MCF 10A (cell line): ENCODE data around the gene DHRS1. TPM values are rescaled to one million over a fixed set of nuclear protein-coding genes. Genes with fewer than 3 reads are reported as not detected.

Experiments
- BruUV-seq: library from RNA; stranded (reverse); fragments of 400-500 nt; replicated peaks from 2 replicates; lab custom pipeline; 2021; lab: Mats Ljungman, UMichigan
- CTCF ChIA-PET: fragments of 300-600 bp; sonication (Branson Sonifier 250); formaldehyde crosslinking; extraction: SDS; loops from one replicate; lab custom pipeline; 2021; ENCODE audit warnings: antibody characterized with exemption, inconsistent platforms; lab: Yijun Ruan, JAX
- POLR2A ChIA-PET: fragments of 300-600, 350-650 bp; sonication (Branson Sonifier 250); formaldehyde crosslinking; extraction: SDS; loops from one replicate; lab custom pipeline; 2020; ENCODE audit warnings: antibody characterized with exemption, inconsistent platforms; lab: Yijun Ruan, JAX
- DNase-seq: peaks from one replicate; pipeline ENCODE4 v3.0.0-alpha.2; 2018; ENCODE audit not compliant: unreplicated experiment
- H3K27ac Mint-ChIP-seq: one replicate; pipeline ENCODE4 v1.8.0; 2022; ENCODE audit warnings: mild to moderate bottlenecking, low read depth, mixed read lengths; ENCODE audit not compliant: unreplicated experiment
- H3K27me3 Mint-ChIP-seq: one replicate; pipeline ENCODE4 v1.8.0; 2022; ENCODE audit warnings: mixed read lengths; ENCODE audit not compliant: insufficient read depth, unreplicated experiment
- H3K36me3 Mint-ChIP-seq: one replicate; pipeline ENCODE4 v1.8.0; 2022; ENCODE audit warnings: mild to moderate bottlenecking, moderate library complexity, mixed read lengths; ENCODE audit not compliant: insufficient read depth, unreplicated experiment
- H3K4me1 Mint-ChIP-seq: one replicate; pipeline ENCODE4 v1.8.0; 2022; ENCODE audit warnings: mixed read lengths; ENCODE audit not compliant: insufficient read depth, unreplicated experiment
- H3K4me3 Mint-ChIP-seq: one replicate; pipeline ENCODE4 v1.8.0; 2022; ENCODE audit warnings: mild to moderate bottlenecking, moderate library complexity, mixed read lengths; ENCODE audit not compliant: unreplicated experiment
- H3K9me3 Mint-ChIP-seq: one replicate; pipeline ENCODE4 v1.8.0; 2022; ENCODE audit warnings: mixed read lengths; ENCODE audit not compliant: unreplicated experiment
- CTCF ChIP-seq: fragments of 200-600 bp; IDR thresholded peaks from one replicate; pipeline ENCODE4 v1.8.0; 2022; ENCODE audit warnings: antibody characterized with exemption, mild to moderate bottlenecking; ENCODE audit not compliant: unreplicated experiment
- intact Hi-C: fragments of 100-400 bp; cut with micrococcal nuclease; formaldehyde crosslinking; loops from 2 replicates; pipeline ENCODE4 v1.14.1; 2022
- total RNA-seq: library from RNA; stranded (reverse); gene quantifications from 2 replicates; pipeline ENCODE4 v1.2.3, GENCODE V29; 2022

The DHRS1 gene
- total RNA-seq, 1 experiment from 2014 or later = 29.7 TPM

GRCh38 chr14:24325963-24326362 lies 26.4 kb upstream of the DHRS1 start:
- intact Hi-C loops = no loop called here
- Mint-ChIP-seq H3K36me3 (no peaks in the 10 kb centered on the region), H3K27me3 (no peaks in the 10 kb centered on the region), H3K27ac (no peak overlapping the region), H3K9me3 (no peaks in the 10 kb centered on the region), H3K4me1 (no peaks in the 10 kb centered on the region), H3K4me3 (no peak overlapping the region)
- BruUV-seq = no TSS peak
- POLR2A ChIA-PET = no interaction called here
- no peak for DNase-seq
- TF ChIP-seq CTCF = no peak
- CTCF ChIA-PET = interaction anchor here (0.6 to 9.2 kb wide), 7 partner anchors 17 to 384 kb away, joined by 3 to 109 read pairs (median 5); partner anchors contain the start of gene CIDEB

DNA sequence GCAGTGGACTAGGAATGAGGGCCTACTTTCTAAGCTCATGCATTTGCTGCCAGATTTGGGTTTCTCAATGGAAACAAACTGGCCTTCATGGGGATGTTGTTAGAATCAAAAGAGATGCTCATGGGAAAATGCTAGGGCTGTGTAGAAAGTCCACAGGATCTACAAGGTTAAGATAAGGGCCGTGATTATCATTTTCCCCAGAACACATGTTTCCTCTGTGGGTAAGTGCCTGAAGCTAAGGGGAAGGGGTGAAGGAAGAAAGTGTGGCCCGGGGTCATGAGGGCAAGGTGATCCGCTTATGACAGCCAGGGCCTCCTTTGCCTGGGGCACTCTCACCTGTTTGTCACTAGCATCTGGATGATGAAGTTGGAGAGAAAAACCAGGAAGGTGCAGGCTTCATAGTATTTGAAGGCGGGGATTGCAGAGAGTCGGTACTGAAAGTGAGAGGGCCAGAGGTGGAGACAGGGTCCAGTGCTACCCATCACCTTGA lies 25.5 kb upstream of the DHRS1 start:
- TF ChIP-seq CTCF = no peak
- peaks cover 6% of the 10 kb centered on the region for H3K27me3 Mint-ChIP-seq
- no peak overlapping the region for H3K4me3 Mint-ChIP-seq
- BruUV-seq = no TSS peak
- H3K9me3 Mint-ChIP-seq = no peaks in the 10 kb centered on the region
- H3K4me1 Mint-ChIP-seq = no peaks in the 10 kb centered on the region
- CTCF ChIA-PET = interaction anchor here (0.8 to 3.4 kb wide), 10 partner anchors 8 to 116 kb away, joined by 3 to 25 read pairs (median 4); partner anchors contain the start of genes CIDEB, LTB4R and LTB4R2
- no peaks in the 10 kb centered on the region for H3K36me3 Mint-ChIP-seq
- POLR2A ChIA-PET = interaction anchor here (0.6 kb wide), 1 partner anchor 12 kb away, joined by 3 read pairs; no protein-coding TSS in a partner anchor
- intact Hi-C loops = no loop called here
- H3K27ac Mint-ChIP-seq = no peak overlapping the region
- no peak for DNase-seq

GRCh38 chr14:24324024-24324423 lies 24.4 kb upstream of the DHRS1 start:
- CTCF ChIA-PET = interaction anchor here (0.6 to 3.4 kb wide), 7 partner anchors 9 to 117 kb away, joined by 3 to 25 read pairs (median 6); partner anchors contain the start of genes LTB4R and LTB4R2
- BruUV-seq = no TSS peak

GRCh38 chr14:24323341-24323740 lies 23.8 kb upstream of the DHRS1 start:
- TF ChIP-seq CTCF = no peak
- no peaks in the 10 kb centered on the region for H3K9me3 Mint-ChIP-seq
- no peak for DNase-seq
- H3K4me3 Mint-ChIP-seq = no peak overlapping the region
- H3K36me3 Mint-ChIP-seq = peaks cover 4% of the 10 kb centered on the region
- no TSS peak for BruUV-seq
- intact Hi-C loops = no loop called here
- no peaks in the 10 kb centered on the region for H3K4me1 Mint-ChIP-seq
- H3K27me3 Mint-ChIP-seq = peaks cover 23% of the 10 kb centered on the region
- ChIA-PET POLR2A (no interaction called here), CTCF (interaction anchor here (0.5 to 3.4 kb wide), 9 partner anchors 9 to 118 kb away, joined by 3 to 13 read pairs (median 4); partner anchors contain the start of genes ADCY4, LTB4R and LTB4R2)
- H3K27ac Mint-ChIP-seq = no peak overlapping the region

More at GRCh38 chr14:24324024-24324423, 24.4 kb upstream of the DHRS1 start:
- H3K27me3 Mint-ChIP-seq = peaks cover 17% of the 10 kb centered on the region
- DNase-seq = no peak
- peaks cover 1% of the 10 kb centered on the region for H3K36me3 Mint-ChIP-seq
- H3K4me1 Mint-ChIP-seq = no peaks in the 10 kb centered on the region
- TF ChIP-seq CTCF = no peak
- H3K27ac Mint-ChIP-seq = no peak overlapping the region
- no peak overlapping the region for H3K4me3 Mint-ChIP-seq
- no peaks in the 10 kb centered on the region for H3K9me3 Mint-ChIP-seq
- POLR2A ChIA-PET = no interaction called here
- intact Hi-C loops = no loop called here
